GM19043 (cell line): ENCODE data around the gene SMIM1.
A peak's percentile ranks its signal among the peaks of the same experiment; 100 is the strongest.
"Not testable (repeated sequence)": the region's sequence is repeated elsewhere in the genome, so short reads cannot be mapped to it uniquely, and the experiment has no call there.

ENCODE experiments used
- ATAC-seq: cut with Tn5 transposase; IDR thresholded peaks from one replicate; pipeline ENCODE4 v1.9.1; 2021; ENCODE audit warnings: low read depth; ENCODE audit not compliant: unreplicated experiment

SMIM1 gene

DNA sequence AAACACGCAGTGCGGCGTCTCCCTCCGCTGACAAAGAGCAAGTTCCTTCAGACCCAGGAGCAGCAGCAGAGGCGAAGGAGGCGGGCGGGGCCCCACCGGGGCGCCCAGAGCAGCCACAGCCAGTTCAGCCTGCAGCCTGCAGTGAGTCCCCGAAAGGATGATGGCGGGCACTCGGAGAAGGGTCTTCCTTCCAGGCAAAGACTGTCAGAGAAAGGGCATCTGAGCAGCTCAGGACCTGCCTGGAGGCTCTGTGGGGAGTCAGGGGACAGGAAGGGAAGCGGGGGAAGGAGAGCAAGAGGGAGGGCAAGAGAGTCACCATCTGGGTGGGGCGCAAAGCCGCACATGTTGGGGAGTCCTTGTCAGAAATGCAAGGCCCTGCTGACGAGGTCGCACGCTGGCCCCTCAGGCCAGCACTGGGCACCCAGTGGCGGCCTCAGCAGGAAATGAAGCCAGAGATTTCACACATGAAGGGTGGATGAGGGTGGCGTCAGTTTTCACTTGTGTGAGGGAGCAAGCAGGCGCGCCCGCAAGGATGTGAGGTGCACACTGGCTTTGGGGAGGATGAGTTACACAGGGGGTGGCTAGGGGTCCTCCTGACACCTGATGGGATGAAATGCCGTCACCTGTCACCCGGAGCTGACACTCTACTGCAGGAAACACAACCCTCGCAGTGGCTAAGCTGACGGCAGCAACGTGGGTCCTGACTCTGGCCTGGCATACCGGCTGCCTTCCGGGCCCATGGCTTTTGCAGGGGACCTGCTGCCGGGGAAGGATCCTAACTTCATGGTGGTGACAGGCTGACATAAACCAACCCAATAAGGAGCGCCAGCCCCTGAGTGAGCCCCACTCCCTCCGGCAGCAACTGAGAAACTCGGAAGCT lies 17.1 kb downstream of the SMIM1 start:
- ATAC-seq, result no peak

DNA sequence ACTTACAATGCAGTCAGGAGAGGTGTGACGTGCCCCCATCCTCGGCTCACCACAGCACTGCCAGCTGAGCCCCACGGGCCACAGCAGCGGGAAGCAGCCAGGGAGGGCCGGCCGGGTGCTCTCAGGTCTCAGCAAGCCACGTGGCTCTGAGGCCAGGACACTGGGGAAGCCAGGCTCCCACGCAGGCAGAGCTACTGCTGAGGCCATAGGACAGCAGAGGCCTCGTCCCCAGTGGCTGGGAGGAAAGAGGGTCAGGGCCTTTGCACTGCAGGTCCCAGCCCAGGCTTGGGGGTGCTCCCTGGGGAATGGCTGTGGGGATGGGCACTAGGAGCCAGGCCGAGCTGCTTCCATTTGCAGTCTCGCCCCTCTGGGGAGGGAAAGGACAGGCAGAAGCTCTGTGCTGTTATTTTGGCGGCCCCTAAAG lies 18.0 kb downstream of the SMIM1 start:
- ATAC-seq, result no peak

DNA sequence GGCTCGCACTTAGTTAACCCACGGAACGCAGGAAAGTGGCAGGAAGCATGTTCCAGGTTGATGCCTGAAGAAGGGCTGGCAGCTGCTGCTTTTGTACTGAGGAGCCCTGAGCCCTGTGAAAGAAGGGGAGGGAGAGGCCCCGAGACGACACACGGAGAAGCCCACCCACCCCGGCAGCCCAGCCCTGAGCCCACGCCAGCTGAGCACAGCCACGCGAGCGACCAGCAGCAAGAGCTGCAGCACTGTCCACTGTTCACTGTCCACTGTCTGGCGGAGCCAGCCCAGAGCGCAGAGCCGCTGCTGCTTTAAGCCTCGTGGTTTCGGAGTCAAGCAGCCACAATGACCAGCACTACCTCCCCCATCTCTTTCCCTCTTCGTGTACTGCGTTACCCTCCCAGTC lies 18.4 kb downstream of the SMIM1 start:
- no peak for ATAC-seq

DNA sequence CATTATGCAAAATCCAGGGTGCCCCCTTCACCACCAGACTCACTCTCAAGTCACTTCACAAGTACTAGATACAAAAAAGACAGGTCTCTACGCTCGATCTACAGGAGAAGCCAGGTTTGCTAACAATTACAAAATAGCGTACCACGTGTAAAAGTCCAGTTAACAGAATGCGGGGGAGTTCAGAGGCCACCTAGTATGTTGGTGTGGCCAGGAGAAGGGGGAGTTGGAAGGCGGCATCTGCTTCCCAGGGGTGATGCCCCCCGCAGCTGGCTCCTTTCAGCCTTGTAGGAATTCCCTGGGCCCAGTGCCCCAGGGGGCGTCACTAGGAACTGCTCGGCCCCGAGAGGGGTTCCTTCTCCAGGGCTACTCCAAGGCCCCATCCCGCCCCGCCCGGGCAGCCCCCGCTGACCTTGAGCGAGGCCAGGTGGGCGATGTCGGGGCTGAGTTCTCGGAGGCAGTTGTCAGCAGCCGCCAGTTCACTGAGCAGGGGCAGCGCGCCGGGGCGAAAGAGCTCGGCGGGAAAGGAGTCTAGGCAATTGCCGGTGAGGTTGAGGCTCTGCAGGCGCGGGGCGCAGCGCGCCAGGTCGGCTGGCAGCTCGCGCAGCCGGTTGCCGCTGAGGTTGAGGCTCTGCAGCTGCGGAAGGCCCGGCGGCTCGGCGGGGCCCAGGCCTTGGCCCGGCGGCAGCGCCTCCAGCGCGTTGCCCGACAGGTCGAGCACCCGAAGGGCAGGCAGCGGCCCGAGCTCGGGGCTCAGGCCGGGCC lies 23.1 kb downstream of the SMIM1 start:
- no peak for ATAC-seq

DNA sequence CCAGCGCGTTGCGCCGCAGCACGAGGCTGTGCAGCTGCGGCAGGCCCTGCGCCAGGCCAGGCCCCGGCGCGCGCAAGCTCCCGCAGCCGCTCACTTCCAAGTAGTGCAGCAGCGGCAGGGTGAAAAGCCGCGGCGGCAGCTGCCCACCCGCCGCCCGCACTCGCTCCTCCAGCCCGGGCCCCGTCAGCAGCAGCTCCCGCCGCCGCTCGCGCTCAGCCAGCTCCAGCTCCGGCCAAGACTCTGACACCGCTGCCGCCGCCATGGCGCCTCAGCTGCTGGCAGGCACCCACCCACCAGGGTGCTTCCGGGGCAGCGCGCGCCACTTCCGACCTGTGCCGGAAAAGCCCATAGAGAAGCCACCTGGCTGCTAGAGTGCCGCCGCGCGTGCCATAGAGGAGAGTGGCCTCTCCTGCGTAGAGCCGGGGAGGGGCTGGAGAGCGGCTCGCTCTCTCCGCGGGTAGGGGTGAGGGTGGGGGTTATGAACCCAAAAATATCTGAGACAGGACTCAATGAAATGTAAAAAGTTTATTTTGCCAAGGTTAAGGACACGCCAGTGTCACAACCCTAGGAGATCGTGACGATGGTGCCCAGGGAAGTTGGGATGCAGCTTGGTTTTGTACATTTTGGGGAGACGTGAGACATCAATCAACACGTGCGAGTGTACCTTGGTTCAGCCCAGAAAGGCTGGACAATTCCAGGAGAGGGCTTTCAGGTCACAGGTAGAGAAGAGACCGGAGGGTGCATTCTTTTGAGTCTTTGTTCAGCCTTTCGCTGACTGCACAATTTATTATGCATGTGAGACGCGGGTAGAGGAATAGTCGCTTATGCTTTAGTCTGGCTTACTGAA lies 23.9 kb downstream of the SMIM1 start, which contains the start of gene LRRC47:
LRRC47 (minus strand) TSS at position 284 of the 847 bp plus-strand sequence; CDS start at position 262, 22 bp downstream.
- peak; percentile 97 for ATAC-seq

DNA sequence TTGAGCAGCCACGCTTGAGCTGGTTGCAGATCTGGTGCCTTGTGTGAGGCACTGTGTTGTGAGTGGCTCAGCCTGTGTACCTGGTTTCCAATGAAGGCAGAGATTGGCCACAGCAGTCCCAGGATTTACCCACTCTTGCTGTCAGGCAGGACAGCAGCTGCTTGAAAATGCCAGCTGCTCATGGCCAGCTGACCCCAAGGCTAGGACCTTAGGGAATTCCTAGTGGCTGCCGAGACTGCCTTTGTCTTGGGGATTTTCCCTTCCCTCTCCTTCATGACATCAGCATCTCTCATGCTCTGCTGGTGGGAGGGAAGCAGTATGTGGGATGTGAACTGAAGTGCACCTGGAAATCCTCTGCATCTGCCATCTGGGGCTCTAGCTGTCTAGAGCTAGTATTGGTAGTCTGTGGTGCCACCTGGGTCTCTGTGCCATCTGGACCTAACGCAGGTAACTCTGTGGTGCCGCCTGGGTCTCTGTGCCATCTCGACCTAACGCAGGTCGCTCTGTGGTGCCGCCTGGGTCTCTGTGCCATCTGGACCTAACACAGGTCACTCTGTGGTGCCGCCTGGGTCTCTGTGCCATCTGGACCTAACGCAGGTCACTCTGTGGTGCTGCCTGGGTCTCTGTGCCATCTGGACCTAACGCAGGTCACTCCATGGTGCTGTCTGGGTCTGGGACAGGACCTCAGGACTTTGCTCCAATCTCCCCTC lies 27.6 kb downstream of the SMIM1 start:
- no peak for ATAC-seq

DNA sequence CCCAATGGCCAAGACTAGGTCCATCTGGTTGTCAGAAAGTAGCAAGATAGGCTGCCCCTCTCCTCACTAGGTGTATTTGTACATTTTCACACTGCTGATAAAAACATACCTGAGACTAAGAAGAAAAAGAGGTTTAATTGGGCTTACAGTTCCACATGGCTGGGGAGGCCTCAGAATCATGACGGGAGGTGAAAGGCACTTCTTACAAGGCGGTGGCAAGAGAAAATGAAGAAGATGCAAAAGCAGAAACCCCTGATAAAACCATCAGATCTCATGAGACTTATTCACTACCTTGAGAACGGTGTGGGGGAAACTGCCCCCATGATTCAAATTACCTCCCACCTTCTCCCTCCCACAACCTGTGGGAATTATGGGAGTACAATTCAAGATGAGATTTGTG lies 28.2 kb downstream of the SMIM1 start:
- not testable (repeated sequence) for ATAC-seq

DNA sequence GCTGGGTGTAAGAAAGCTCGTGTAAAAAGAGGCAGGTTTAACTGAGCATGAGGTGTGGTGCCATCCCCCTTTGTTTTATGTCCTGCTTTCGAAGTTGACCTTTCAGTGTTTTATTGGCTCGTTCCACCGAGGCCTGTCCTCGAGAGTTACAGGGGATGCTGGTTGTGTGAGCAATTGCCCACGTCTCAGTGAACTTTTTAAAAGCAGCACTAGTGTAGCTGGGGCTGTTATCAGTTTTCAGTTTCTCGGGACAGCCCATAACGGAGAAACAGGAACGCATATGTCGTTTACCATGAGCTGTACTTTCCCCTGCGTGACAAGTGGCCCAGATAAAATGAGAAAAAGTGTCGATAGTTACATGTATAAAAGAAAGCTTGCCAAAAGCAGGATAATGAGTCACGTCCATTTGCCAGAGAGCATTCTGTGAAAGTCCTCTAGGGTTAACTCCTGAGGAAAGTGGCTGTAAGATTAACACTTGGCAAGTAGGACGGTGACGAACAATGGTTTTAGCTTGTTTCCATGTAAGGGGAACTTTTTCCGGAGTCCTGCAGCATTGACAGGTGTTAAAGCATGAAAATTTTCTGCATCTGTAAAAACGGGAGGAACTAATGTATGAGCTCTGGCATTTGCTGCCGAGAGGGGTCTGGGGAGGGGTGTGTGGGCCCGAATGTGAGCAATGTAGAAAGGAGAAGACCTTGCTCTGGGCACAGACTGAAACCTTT lies 31.5 kb downstream of the SMIM1 start:
- no peak for ATAC-seq

DNA sequence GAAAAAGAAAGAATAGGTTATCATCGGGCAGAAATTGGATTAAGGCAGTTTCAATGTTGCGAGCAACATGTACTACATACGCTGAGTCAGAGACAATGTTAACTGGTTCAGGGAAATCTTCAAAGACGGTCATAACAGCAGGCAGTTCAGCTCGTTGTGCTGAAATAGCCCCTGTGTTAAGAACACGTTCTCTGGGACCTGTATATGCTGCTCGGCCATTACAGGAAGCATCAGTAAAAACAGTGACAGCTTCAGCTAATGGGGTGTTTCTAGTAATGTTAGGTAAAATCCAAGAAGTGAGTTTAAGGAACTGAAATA lies 32.0 kb downstream of the SMIM1 start:
- ATAC-seq, result not testable (repeated sequence)

DNA sequence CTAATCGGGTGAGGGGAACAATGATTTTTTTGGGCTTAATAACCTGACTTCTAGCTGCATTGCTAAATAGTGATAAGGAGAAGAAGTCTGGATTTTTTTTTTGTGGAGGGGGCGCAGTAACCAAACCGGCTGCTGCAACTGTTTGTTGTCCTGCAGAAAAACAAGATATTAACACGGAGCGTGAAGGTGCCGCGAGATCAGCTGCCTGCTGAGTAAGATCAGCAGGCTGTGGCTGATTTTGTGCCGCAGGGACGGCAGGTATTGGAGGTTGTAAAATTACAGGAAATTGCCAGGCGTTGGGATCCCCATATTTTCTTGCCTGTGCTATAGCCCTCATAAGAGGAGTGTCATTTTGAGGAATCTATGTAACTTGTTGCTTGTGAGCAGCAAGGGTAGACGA lies 32.5 kb downstream of the SMIM1 start:
- ATAC-seq, result no peak

DNA sequence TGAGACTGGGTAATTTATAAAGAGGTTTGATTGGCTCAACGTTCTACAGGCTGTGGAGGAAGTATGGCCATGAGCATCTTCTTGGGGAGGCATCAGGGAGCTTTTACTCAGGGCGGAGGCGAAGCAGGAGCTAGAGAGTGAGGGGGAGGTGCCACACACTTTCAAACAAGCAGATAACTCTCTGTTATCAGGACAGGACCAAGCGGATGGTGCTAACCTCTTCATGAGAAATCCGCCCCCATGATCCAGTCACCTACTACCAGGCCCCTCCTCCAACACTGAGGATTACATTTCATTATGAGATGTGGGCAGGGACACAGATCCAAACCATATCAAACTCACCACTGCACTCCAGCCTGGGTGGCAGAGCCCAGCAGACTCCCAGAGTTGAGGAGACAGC lies 35.2 kb downstream of the SMIM1 start:
- no peak for ATAC-seq

DNA sequence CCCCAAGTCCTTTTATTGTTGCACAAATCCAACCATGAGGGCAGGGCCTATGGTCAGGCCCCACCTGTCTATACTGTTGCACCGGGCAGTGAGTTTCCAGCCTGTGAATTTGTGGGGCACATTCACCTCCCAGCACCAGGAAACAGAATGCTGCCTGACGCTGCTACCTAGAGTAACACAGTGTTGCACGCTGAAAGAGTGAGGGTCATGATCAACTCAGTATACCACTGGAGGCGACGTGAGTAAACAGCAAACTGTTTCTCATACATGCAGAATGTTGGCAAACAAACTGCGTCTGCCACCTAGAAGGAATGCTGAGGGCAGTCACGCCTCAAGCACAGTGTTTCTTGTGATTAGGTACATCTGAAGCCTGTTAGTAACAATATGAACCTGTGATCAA lies 37.1 kb downstream of the SMIM1 start:
- no peak for ATAC-seq

DNA sequence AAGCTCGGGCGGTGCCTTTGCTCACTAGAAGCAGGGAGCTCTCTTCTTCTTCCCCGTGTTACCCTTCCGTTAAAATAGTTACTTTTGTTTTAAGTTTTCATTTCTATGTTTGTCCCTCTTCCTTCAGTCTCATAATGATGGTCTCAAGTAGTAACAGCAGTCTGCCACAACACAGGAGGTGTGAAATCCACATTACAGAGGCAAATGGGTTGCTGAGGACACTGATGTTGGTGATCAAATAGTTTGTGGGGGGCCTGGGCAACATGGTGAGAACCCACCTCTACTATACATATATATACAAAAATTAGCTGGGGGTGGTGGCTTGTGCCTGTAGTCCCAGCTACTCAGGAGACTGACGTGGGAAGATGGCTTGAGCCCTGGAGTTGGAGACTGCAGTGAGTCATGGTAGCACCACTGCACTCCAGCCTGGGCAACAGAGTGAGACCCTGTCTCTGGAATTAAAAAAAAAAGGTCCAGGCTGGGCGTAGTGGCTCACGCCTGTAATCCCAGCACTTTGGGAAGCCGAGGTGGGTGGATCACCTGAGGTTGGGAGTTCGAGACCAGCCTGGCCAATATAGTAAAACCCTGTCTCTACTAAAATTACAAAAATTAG lies 37.7 kb downstream of the SMIM1 start:
- not testable (repeated sequence) for ATAC-seq

DNA sequence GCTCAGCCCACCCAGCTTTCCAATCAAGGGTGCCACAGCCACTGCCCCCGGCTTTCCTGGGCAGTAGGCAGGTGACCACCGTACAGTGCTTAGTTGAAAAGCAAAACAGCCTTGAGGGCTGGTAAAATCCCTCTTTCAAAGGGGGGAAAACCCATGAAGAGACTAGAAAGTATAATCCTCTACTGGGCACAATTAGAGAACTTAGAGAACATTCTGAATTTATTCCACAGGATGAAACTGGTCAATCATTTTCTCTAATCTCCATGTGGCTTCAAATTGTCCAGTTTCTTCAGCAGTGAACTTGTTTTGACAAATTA lies 39.0 kb downstream of the SMIM1 start:
- no peak for ATAC-seq

DNA sequence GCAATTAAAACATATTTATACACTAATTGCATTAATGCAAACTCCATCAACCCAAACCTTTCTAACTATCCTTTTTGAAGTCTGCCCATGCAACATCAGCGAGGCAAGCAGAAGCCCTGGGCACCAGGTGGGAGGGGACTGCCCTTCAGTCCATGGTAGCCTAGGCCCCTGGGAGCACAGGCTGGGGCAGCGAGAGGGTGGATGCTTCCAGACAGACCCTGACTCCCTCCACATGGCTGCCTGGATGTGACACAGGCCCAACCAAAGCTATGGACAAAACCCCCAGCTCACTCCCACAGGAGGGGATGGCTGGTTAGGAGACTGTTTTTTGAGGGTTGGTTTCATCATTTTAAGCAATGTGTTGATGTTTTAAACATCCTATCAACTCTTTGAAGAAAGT lies 41.5 kb downstream of the SMIM1 start:
- ATAC-seq, result no peak

DNA sequence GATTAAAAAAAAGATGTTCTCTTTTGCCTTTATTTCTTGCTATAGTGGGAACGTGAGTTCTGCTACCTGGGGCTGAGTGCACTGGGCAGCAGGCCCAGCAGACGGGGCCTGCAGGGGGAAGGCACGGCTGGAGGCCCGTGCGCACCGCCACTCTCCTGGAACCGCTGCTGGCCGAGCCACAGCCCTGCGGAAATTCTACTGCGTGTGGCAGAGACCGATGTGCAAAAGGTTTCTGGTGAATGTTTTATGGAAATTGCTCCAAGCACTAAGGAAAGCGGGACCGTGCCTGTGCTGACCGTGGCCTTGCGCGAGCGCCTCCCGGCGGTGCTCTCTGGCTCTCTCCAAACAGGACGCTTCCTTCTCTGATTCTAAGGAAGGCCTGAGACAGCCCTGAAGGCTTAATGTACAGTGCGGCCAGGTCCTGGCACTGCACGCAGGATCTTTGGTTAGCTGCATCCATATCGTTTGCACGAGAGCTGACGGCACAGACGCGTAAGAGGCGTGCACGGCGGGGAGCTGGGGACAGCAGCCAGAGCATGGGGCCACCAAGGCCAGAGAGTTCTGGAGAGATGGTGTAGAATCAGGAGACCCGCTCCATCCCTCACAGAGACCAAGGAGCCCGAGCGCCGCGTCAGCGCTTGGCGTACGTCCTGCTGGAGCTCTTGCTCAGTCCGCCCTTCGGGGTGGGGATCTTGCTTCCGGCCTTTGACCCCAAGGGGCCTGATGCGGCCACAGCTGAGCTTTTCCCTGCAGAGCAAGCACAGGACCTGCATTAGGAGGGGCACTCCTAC lies 42.4 kb downstream of the SMIM1 start:
- no peak for ATAC-seq

DNA sequence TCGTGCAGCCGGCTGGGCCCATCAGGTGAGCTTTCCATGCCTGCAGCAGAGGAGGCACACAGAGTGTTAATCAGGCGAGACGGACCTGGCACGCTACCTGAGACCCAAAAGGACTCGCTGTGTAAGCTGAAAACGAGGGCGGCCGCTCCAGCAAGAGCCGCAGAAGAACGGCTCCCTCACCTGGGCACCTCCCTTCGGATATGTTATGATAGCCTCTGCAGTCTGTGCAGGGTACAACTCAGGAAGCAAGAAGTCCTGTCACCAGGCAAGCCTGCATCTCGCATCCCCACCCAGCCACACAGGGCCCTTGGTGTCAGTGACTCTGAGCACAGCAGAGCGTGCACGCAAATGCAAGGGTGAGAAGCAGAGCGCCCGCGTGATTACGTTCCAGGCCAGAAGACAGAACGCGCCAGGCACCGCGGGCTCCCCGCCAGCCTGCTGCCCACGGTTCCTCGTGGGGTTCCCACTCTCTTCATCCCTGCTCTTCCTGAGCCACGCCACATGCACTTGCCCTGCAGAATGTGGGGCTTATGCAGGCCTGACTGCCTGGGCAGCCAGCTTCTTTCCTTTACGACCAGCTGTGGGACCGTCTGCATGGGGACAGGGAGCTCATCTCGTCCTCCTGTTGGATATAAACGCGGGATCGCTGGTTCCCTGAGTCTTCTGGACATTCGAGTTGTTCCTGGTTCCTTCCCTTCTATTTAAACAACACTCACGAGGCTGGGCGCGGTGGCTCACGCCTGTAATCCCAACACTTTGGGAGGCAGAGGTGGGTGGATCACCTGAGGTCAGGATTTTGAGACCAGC lies 44.0 kb downstream of the SMIM1 start:
- no peak for ATAC-seq
